Measurements from ENCODE around the gene HSBP1L1.

- TF ChIP-seq FOXM1 (IDR thresholded peaks at IDR 0.05; ENCODE audit: borderline replicate concordance, low read depth): no peak
- no peak for TF ChIP-seq RAD21 (IDR thresholded peaks at IDR 0.05; ENCODE audit: low read depth)
- TF ChIP-seq REST (IDR thresholded peaks at IDR 0.05; ENCODE audit: low read depth): no peak
- TF ChIP-seq YY1 (IDR thresholded peaks at IDR 0.05; ENCODE audit: low read depth): no peak
- TF ChIP-seq ZBTB7A (IDR thresholded peaks at IDR 0.05; ENCODE audit: low read depth): no peak
- TF ChIP-seq MAX (IDR thresholded peaks at IDR 0.05): no peak
- no peak for TF ChIP-seq TCF12 (IDR thresholded peaks at IDR 0.05; ENCODE audit: low read depth)
- TF ChIP-seq TAF1 (IDR thresholded peaks at IDR 0.05; ENCODE audit: low read depth): no peak
- TF ChIP-seq USF1 (IDR thresholded peaks at IDR 0.05): no peak
- TF ChIP-seq EGR1 (IDR thresholded peaks at IDR 0.05): no peak
- TF ChIP-seq EP300 (IDR thresholded peaks at IDR 0.05; ENCODE audit: borderline replicate concordance): no peak
- no peak for TF ChIP-seq CREB1 (IDR thresholded peaks at IDR 0.05; ENCODE audit: low read depth)
- no peak for TF ChIP-seq TEAD4 (IDR thresholded peaks at IDR 0.05)
- no peak for TF ChIP-seq CEBPB (IDR thresholded peaks at IDR 0.05)
Measured at GRCh38 chr18:79947054-79947755, 17.2 kb upstream of the HSBP1L1 start.

Measured in Ishikawa (cell line).